Common myeloid progenitor, CD34-positive (primary cell): ENCODE data around the gene ARHGAP1.

Experiments used
- CTCF ChIA-PET: fragments of 350-600 bp; sonication (Branson Sonifier 250); formaldehyde crosslinking; loops from one replicate; lab custom pipeline; 2021; ENCODE audit warnings: antibody characterized with exemption; lab: Charles Lee
- POLR2A ChIA-PET: fragments of 350-600 bp; sonication (Branson Sonifier 250); formaldehyde crosslinking; loops from one replicate; lab custom pipeline; 2021; ENCODE audit warnings: antibody characterized with exemption; lab: Charles Lee
- DNase-seq, 3 donors: peaks; one replicate each; pipeline versions ENCODE4 v3.0.0 to v3.0.0-alpha.2; 2013
- H3K27ac ChIP-seq, 2 experiments: 1 replicate in 1 of 2; 2 replicates in 1 of 2; pipeline ENCODE4 v1.7.0; 2013; ENCODE audit warnings: inconsistent platforms in 2 of 2, low read length in 2 of 2, mild to moderate bottlenecking in 2 of 2, low read depth in 1 of 2, moderate library complexity in 1 of 2; ENCODE audit not compliant: severe bottlenecking in 2 of 2, insufficient read depth in 1 of 2, poor library complexity in 1 of 2
- H3K27me3 ChIP-seq, 5 experiments: replicated peaks in 2 of 5; 1 replicate in 3 of 5; 2 replicates in 2 of 5; pipeline versions ENCODE4 v1.6.1 to v1.7.0; 2013; ENCODE audit warnings: low read length in 4 of 5, mild to moderate bottlenecking in 2 of 5, moderate library complexity in 2 of 5, inconsistent platforms in 1 of 5; ENCODE audit not compliant: insufficient read depth in 5 of 5, control insufficient read depth in 4 of 5
- H3K36me3 ChIP-seq, 4 experiments: 1 replicate in 2 of 4; 2 replicates in 2 of 4; pipeline versions ENCODE4 v1.6.1 to v1.7.0; 2013; ENCODE audit warnings: low read length in 3 of 4, control low read depth in 1 of 4, mild to moderate bottlenecking in 1 of 4; ENCODE audit not compliant: control insufficient read depth in 4 of 4, insufficient read depth in 4 of 4
- H3K4me1 ChIP-seq, 4 experiments: 1 replicate in 3 of 4; 2 replicates in 1 of 4; pipeline versions ENCODE4 v1.6.1 to v1.7.1; 2013; ENCODE audit warnings: low read length in 3 of 4, mild to moderate bottlenecking in 3 of 4, control low read depth in 1 of 4, inconsistent platforms in 1 of 4, moderate library complexity in 1 of 4; ENCODE audit not compliant: control insufficient read depth in 4 of 4, insufficient read depth in 4 of 4; ENCODE audit errors: control extremely low read depth in 1 of 4
- H3K4me3 ChIP-seq, 7 experiments: 1 replicate in 4 of 7; 2 replicates in 3 of 7; pipeline versions ENCODE4 v1.5.1 to v1.7.0; 2013; ENCODE audit warnings: mild to moderate bottlenecking in 7 of 7, low read length in 6 of 7, moderate library complexity in 6 of 7, inconsistent platforms in 2 of 7, low read depth in 2 of 7, control low read depth in 1 of 7; ENCODE audit not compliant: insufficient read depth in 4 of 7, control insufficient read depth in 1 of 7; ENCODE audit errors: extremely low read depth in 1 of 7
- H3K9me3 ChIP-seq, 5 experiments: 1 replicate in 4 of 5; 2 replicates in 1 of 5; pipeline versions ENCODE4 v1.6.1 to v1.7.1; 2013; ENCODE audit warnings: low read length in 4 of 5, mild to moderate bottlenecking in 2 of 5, inconsistent platforms in 1 of 5, low read depth in 1 of 5, moderate library complexity in 1 of 5; ENCODE audit not compliant: control insufficient read depth in 4 of 5, insufficient read depth in 2 of 5; ENCODE audit errors: control extremely low read depth in 1 of 5
- WGBS: methylation state at CpG from one replicate; pipeline ENCODE4 v1.1.5; 2013; ENCODE audit not compliant: insufficient coverage; 5-methylcytosine and 5-hydroxymethylcytosine counted together

ARHGAP1 gene

DNA sequence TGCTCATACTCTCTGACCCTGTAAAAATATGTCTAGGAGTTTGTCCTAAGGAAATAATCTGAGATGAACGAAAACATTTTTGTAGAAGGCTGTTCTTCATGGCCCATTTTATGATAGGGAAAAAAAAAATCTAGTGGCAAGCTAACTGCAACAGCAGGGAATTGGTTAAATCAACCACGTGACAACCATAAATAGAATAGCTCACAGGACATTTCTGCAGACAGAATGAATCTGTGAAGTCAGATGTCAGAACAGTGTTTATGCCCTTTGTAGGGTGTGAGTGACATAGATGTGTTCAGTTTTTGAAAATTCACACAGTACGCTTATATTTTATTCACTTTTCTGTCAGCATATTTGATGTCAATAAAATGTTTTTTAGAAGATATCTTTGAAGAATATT is 16.1 kb downstream of the ARHGAP1 start:
- WGBS, result 67% methylated on average over 1 of the region's 3 CpGs
- Histone ChIP-seq H3K27ac (no peak overlapping the region), H3K4me1 (peaks cover 0 to 11% (median 0%) of the 10 kb centered on the region in 4 experiments), H3K4me3 (no peak overlapping the region), H3K27me3 (no peaks in the 10 kb centered on the region), H3K9me3 (no peaks in the 10 kb centered on the region), H3K36me3 (peaks cover 10 to 63% (median 55%) of the 10 kb centered on the region in 4 experiments)
- ChIA-PET POLR2A (interaction anchor here (0.9 kb wide), 1 partner anchor 13 kb away, joined by 3 read pairs; no protein-coding TSS in a partner anchor), CTCF (interaction anchor here (0.7 to 3.0 kb wide), 5 partner anchors 9 to 67 kb away, joined by 3 to 12 read pairs (median 6); no protein-coding TSS in a partner anchor)
- no peak for DNase-seq

DNA sequence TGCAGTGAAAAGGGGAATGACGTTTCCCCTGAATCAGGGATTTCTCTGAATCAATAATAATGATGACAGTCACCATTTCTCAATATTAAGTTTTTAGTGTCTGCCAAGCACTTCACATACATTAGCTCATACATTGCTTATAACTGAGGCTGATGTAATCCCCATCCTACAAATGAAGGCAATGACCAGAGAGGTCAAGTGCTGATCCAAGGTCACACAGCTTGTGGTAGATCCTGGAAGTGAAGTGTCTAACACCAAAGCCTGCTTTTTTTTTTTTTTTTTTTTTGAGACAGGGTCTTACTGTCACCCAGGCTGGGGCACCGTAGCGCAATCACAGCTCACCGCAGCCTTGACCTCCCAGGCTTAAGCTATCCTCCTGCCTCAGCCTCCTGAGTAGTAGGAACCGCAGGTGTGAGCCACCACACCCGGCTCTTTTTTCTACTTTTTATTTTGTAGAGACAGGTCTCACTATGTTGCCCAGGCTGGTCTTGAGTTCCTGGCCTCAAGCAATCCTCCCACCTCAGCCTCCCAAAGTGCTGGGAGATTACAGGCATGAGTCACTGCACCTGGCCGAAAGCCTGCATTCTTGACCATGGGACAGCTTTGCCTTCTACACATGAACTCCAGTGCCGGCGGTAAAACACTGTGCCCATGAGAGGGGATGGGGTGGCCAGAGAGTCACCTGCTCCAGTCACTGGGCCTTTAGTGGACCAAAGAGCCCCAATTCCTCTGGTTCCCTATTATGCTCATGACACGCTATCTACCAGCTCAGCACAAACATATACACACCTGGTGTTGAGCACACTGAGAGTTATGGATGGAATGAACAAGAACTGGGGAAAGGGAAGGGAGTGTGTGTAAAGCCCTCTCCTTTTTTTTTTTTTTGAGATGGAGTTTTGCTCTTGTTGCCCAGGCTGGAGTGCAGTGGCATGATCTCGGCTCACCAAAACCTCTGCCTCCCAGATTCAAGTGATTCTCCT is 17.4 kb downstream of the ARHGAP1 start:
- H3K27ac ChIP-seq, result no peak overlapping the region
- POLR2A ChIA-PET, result interaction anchor here (0.9 kb wide), 1 partner anchor 12 kb away, joined by 3 read pairs; no protein-coding TSS in a partner anchor

DNA sequence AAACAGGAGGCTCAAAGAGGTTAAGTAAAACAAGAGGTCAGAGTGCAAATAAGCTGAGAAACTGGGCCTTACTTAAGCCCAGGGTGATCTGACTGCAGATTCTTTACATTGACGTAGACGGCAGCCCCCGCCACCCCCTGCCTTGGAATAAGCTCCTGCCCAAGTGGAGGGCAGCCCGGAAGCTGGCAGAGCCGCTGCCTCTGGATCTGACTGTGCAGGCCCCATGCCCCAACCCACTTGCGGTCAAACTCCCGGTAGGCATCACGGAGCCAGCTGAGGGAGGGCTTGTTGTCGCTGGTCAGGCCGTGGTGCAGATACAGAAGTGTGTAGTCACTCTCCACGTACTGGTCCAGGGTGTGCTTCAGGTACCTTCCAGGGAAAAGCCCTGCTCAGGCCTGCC is 18.6 kb downstream of the ARHGAP1 start:
- DNase-seq, result no peak
- H3K4me1 ChIP-seq, result peaks cover 0 to 18% (median 3%) of the 10 kb centered on the region in 4 experiments
- H3K4me3 ChIP-seq, result no peak overlapping the region
- H3K27me3 ChIP-seq, result no peaks in the 10 kb centered on the region
- 98% methylated on average over 11 of the region's 11 CpGs for WGBS
- POLR2A ChIA-PET, result no interaction called here
- CTCF ChIA-PET, result interaction anchor here (1.4 kb wide), 1 partner anchor 11 kb away, joined by 4 read pairs; no protein-coding TSS in a partner anchor
- H3K9me3 ChIP-seq, result no peaks in the 10 kb centered on the region
- no peak overlapping the region for H3K27ac ChIP-seq
- peaks cover 12 to 64% (median 49%) of the 10 kb centered on the region in 4 experiments for H3K36me3 ChIP-seq

More for the DNA sequence above, 17.4 kb downstream of the ARHGAP1 start:
- WGBS, result 98% methylated on average over 7 of the region's 11 CpGs
- peaks cover 14 to 68% (median 57%) of the 10 kb centered on the region in 4 experiments for H3K36me3 ChIP-seq
- H3K4me1 ChIP-seq, result peaks cover 0 to 11% (median 0%) of the 10 kb centered on the region in 4 experiments
- H3K4me3 ChIP-seq, result no peak overlapping the region
- no peak for DNase-seq
- CTCF ChIA-PET, result interaction anchor here (0.9 to 3.0 kb wide), 4 partner anchors 8 to 18 kb away, joined by 3 to 12 read pairs (median 7); no protein-coding TSS in a partner anchor
- H3K9me3 ChIP-seq, result no peaks in the 10 kb centered on the region
- no peaks in the 10 kb centered on the region for H3K27me3 ChIP-seq

DNA sequence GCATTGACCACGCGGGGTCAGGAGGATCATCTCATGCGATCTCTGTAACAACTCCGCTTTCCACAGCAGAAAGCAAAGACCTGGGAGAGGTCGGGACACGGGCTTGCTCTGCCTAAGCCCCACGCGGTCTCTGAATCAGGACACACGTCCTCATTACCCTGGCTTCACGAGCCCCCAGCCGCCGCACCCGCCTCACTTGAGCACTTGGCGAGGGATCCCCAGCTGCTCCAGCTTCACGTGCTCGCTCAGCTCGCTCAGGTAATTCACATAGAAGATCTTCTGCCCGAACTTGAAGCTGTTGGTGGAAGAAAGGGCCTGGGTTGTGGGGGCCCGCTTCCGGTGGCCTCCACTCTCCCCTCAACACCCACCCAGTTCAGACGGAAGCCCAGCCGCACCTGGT is 19.6 kb downstream of the ARHGAP1 start:
- WGBS, result 97% methylated on average over 9 of the region's 22 CpGs
- Histone ChIP-seq H3K36me3 (peaks cover 11 to 64% (median 48%) of the 10 kb centered on the region in 4 experiments), H3K27ac (no peak overlapping the region), H3K4me1 (peaks cover 4 to 28% (median 11%) of the 10 kb centered on the region in 4 experiments), H3K9me3 (no peaks in the 10 kb centered on the region), H3K4me3 (no peak overlapping the region), H3K27me3 (no peaks in the 10 kb centered on the region)
- ChIA-PET POLR2A (no interaction called here), CTCF (interaction anchor here (1.4 kb wide), 1 partner anchor 10 kb away, joined by 4 read pairs; no protein-coding TSS in a partner anchor)
- DNase-seq, result no peak

DNA sequence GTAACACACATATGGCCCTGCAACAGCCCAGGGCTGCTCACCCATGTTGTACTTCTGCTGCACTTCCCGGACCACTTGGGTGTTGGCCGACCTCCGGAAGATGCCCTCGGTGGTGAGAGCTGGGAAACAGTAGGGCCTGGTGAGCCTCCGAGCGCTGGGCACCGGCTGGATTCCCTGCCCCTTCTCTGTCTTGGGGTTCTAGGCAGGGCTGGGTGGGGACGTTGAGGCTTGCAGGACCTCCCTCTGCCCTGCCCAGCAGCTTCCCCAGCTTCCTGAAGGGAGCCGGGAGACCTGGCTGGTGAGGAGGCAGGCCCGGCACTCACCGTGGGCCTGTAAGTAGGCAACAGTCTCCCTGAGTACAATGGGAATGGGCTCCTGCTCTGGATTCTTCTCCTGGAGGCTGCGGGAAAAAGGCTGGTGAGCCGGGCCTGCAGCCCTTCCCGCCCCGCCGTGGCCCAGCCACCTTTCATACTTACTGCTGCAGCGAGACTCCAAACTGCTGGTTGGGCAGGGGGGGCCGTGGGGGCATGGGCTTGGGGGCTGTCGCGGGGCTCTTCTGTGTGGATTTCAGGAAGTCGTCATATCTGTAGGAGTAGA is 20.2 kb downstream of the ARHGAP1 start:
- Histone ChIP-seq H3K4me1 (peaks cover 10 to 30% (median 17%) of the 10 kb centered on the region in 4 experiments), H3K27ac (no peak overlapping the region), H3K9me3 (no peaks in the 10 kb centered on the region), H3K27me3 (no peaks in the 10 kb centered on the region), H3K36me3 (peaks cover 11 to 64% (median 49%) of the 10 kb centered on the region in 4 experiments), H3K4me3 (no peak overlapping the region)
- no peak for DNase-seq
- CTCF ChIA-PET, result interaction anchor here (1.4 to 2.2 kb wide), 2 partner anchors 9 to 17 kb away, joined by 4 to 5 read pairs; no protein-coding TSS in a partner anchor
- POLR2A ChIA-PET, result no interaction called here
- WGBS, result 99% methylated on average over 14 of the region's 21 CpGs

DNA sequence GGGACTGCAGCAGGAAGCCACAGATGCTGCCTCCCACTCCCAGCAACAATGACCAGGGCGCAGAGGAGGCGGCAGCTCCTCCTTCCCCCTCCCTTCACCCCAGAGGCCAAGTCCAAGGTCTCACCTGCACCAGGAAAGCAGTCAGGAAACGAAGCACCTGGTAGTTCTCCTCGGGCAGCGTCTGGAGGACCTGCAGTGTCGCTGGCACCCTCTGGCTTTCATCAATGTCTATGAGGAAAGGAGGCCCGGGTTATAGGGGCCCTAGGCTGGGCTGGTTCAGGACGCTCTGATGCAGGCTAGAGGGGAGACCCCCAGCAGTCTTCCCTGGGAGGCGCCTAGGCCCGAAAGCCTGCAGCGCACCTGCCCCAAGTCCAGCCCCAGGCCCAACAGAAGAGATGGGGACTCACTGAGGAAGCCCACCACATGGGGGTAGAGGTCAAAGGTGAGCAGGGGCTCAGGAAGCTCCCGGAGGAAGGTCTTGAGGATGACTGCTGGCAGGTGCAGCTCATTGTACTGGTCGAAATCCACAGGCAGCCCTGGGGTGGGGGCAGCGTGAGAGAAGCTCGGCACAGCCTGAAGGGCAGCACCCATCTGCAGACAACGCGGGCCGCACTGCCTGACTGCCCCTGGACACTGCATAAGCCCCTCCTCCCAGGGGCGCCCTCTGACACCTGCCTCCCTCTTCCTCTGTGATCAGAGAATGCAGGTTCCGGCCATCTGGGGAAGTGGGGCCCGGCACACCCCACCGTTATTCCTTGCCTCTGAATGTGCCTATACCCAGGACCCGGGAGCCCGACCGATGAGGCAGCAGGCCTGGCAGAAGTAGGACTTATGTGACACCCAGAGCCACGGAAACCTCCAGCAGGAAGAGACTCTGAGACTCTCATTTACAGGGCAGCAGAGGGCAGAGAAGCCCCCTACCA is 20.9 kb downstream of the ARHGAP1 start:
- H3K4me1 ChIP-seq, result peaks cover 17 to 34% (median 25%) of the 10 kb centered on the region in 4 experiments
- no peaks in the 10 kb centered on the region for H3K9me3 ChIP-seq
- H3K4me3 ChIP-seq, result no peak overlapping the region
- 97% methylated on average over 22 of the region's 26 CpGs for WGBS
- no peaks in the 10 kb centered on the region for H3K27me3 ChIP-seq
- H3K36me3 ChIP-seq, result peaks cover 11 to 64% (median 49%) of the 10 kb centered on the region in 4 experiments
- DNase-seq, result no peak
- H3K27ac ChIP-seq, result no peak overlapping the region
- ChIA-PET POLR2A (no interaction called here), CTCF (interaction anchor here (2.2 kb wide), 1 partner anchor 18 kb away, joined by 5 read pairs; no protein-coding TSS in a partner anchor)
